22Rv1 (cell line): ENCODE measurements around the gene TIMP1.
A peak's percentile ranks its signal among the peaks of the same experiment; 100 is the strongest.

ENCODE experiments used
- H3K27ac ChIP-seq: fragments of 450-650 bp; 2 replicates; pipeline ENCODE4 v1.5.1; 2017
- CTCF ChIP-seq: fragments of 450-650 bp; IDR thresholded peaks from 2 replicates; pipeline ENCODE4 v1.5.1; 2017; ENCODE audit warnings: mild to moderate bottlenecking
- ZFX ChIP-seq: fragments of 450-650 bp; IDR thresholded peaks from 2 replicates; pipeline ENCODE4 v1.6.1; 2017; ENCODE audit warnings: antibody characterized with exemption, borderline replicate concordance

The TIMP1 gene

GRCh38 chrX:47583240-47583861, 1.1 kb downstream of the TIMP1 start:
- no peak for TF ChIP-seq CTCF
- H3K27ac ChIP-seq: peak overlapping the region; percentile 65

GRCh38 chrX:47584714-47585113, 2.5 kb downstream of the TIMP1 start:
- H3K27ac ChIP-seq: no peak overlapping the region
- TF ChIP-seq CTCF: no peak
- TF ChIP-seq ZFX: no peak

- H3K27ac ChIP-seq: no peak overlapping the region
- TF ChIP-seq ZFX: no peak
- no peak for TF ChIP-seq CTCF
Observed at GRCh38 chrX:47585273-47585672, 3.0 kb downstream of the TIMP1 start.

GRCh38 chrX:47586043-47586787, 4.0 kb downstream of the TIMP1 start:
- TF ChIP-seq CTCF (no peak), ZFX (no peak)
- no peak overlapping the region for H3K27ac ChIP-seq

GRCh38 chrX:47587091-47587891, 5.1 kb downstream of the TIMP1 start:
- H3K27ac ChIP-seq: no peak overlapping the region
- TF ChIP-seq ZFX: no peak
- no peak for TF ChIP-seq CTCF

GRCh38 chrX:47587906-47588735, 5.9 kb downstream of the TIMP1 start:
- no peak for TF ChIP-seq ZFX
- no peak for TF ChIP-seq CTCF
- H3K27ac ChIP-seq: no peak overlapping the region
